Left ventricle myocardium inferior (tissue), 1 donor: ENCODE data around the gene VWA1. TPM values are rescaled to one million over a fixed set of nuclear protein-coding genes. Genes with fewer than 3 reads are reported as not detected.

ENCODE experiments used
- DNase-seq: peaks from one replicate; pipeline ENCODE4 v3.0.0-alpha.2; 2020
- H3K27ac ChIP-seq: fragments of 200-600 bp; replicated peaks from 2 replicates; pipeline ENCODE4 v1.8.0; 2021
- H3K27me3 ChIP-seq: fragments of 200-600 bp; 2 replicates; pipeline ENCODE4 v1.8.0; 2021; ENCODE audit warnings: low read depth
- H3K36me3 ChIP-seq: fragments of 200-600 bp; 2 replicates; pipeline ENCODE4 v1.8.0; 2021
- H3K4me1 ChIP-seq: fragments of 200-600 bp; 2 replicates; pipeline ENCODE4 v1.8.0; 2021
- H3K4me3 ChIP-seq: fragments of 200-600 bp; 2 replicates; pipeline ENCODE4 v1.8.0; 2021; ENCODE audit warnings: mild to moderate bottlenecking, moderate library complexity
- H3K9me3 ChIP-seq: fragments of 200-600 bp; replicated peaks from 2 replicates; pipeline ENCODE4 v1.8.0; 2021
- CTCF ChIP-seq: fragments of 200-600 bp; IDR thresholded peaks from 2 replicates; pipeline ENCODE4 v1.8.0; 2021; ENCODE audit warnings: antibody characterized with exemption, mild to moderate bottlenecking, borderline replicate concordance
- intact Hi-C: fragments of 100-400 bp; cut with micrococcal nuclease; formaldehyde crosslinking; loops from one replicate; pipeline ENCODE4 v1.11.0; 2022
- total RNA-seq: library from RNA; stranded (reverse); fragmentation: NEBNext Ultra II Directional; extraction: Animal tissue kit (Norgen Biotek cat#: 25700); gene quantifications from one replicate; pipeline ENCODE4 v1.2.1, GENCODE V29; 2021
- donor health status: DM: no; HTN: yes; CAD: no; lungs with severe emphysema.

VWA1 gene
- total RNA-seq, 1 donor from 2014 or later: 13.7 TPM

GRCh38 chr1:1436630-1437032 is 1.1 kb downstream of the VWA1 start:
- peaks cover 75% of the 10 kb centered on the region for H3K4me1 ChIP-seq
- no peaks in the 10 kb centered on the region for H3K36me3 ChIP-seq
- intact Hi-C loops: no loop called here
- H3K4me3 ChIP-seq: peak overlapping the region; percentile 71
- TF ChIP-seq CTCF: no peak
- H3K9me3 ChIP-seq: no peaks in the 10 kb centered on the region
- peaks cover 39% of the 10 kb centered on the region for H3K27me3 ChIP-seq
- H3K27ac ChIP-seq: peak overlapping the region; percentile 97
- no peak for DNase-seq

GRCh38 chr1:1437033-1437903 is 1.8 kb downstream of the VWA1 start:
- Histone ChIP-seq H3K27me3 (peaks cover 36% of the 10 kb centered on the region), H3K36me3 (no peaks in the 10 kb centered on the region), H3K27ac (no peak overlapping the region), H3K9me3 (no peaks in the 10 kb centered on the region), H3K4me3 (peak overlapping the region; percentile 71), H3K4me1 (peaks cover 69% of the 10 kb centered on the region)
- DNase-seq: no peak
- intact Hi-C loops: no loop called here
- no peak for TF ChIP-seq CTCF

GRCh38 chr1:1437904-1438376 is 2.5 kb downstream of the VWA1 start:
- TF ChIP-seq CTCF: no peak
- peaks cover 29% of the 10 kb centered on the region for H3K27me3 ChIP-seq
- no peak overlapping the region for H3K4me3 ChIP-seq
- no peak overlapping the region for H3K27ac ChIP-seq
- H3K9me3 ChIP-seq: no peaks in the 10 kb centered on the region
- peaks cover 62% of the 10 kb centered on the region for H3K4me1 ChIP-seq
- no peak for DNase-seq
- no peaks in the 10 kb centered on the region for H3K36me3 ChIP-seq
- intact Hi-C loops: no loop called here

- no peak for DNase-seq
- Histone ChIP-seq H3K9me3 (no peaks in the 10 kb centered on the region), H3K27me3 (peaks cover 25% of the 10 kb centered on the region), H3K4me1 (peaks cover 54% of the 10 kb centered on the region), H3K36me3 (no peaks in the 10 kb centered on the region), H3K27ac (no peak overlapping the region), H3K4me3 (no peak overlapping the region)
- intact Hi-C loops: no loop called here
- TF ChIP-seq CTCF: no peak
These were observed 3.3 kb downstream of the VWA1 start for GRCh38 chr1:1438531-1439381.

- no peak overlapping the region for H3K27ac ChIP-seq
- H3K36me3 ChIP-seq: no peaks in the 10 kb centered on the region
- no peak overlapping the region for H3K4me3 ChIP-seq
- H3K4me1 ChIP-seq: peaks cover 44% of the 10 kb centered on the region
- intact Hi-C loops: no loop called here
- peaks cover 16% of the 10 kb centered on the region for H3K27me3 ChIP-seq
- no peaks in the 10 kb centered on the region for H3K9me3 ChIP-seq
- no peak for TF ChIP-seq CTCF
- DNase-seq: no peak
These were observed 4.2 kb downstream of the VWA1 start for GRCh38 chr1:1439546-1440261.
